DMS 273 treated with DMSO at 0.1 percent for 48 hours (cell line): ENCODE data around the gene FKBP3.
"Not testable (repeated sequence)": the region's sequence is repeated elsewhere in the genome, so short reads cannot be mapped to it uniquely, and the experiment has no call there.

ENCODE experiments used
- DNase-seq: peaks from one replicate; lab custom pipeline; 2025; lab: John Stamatoyannopoulos, UW

FKBP3 gene

DNA sequence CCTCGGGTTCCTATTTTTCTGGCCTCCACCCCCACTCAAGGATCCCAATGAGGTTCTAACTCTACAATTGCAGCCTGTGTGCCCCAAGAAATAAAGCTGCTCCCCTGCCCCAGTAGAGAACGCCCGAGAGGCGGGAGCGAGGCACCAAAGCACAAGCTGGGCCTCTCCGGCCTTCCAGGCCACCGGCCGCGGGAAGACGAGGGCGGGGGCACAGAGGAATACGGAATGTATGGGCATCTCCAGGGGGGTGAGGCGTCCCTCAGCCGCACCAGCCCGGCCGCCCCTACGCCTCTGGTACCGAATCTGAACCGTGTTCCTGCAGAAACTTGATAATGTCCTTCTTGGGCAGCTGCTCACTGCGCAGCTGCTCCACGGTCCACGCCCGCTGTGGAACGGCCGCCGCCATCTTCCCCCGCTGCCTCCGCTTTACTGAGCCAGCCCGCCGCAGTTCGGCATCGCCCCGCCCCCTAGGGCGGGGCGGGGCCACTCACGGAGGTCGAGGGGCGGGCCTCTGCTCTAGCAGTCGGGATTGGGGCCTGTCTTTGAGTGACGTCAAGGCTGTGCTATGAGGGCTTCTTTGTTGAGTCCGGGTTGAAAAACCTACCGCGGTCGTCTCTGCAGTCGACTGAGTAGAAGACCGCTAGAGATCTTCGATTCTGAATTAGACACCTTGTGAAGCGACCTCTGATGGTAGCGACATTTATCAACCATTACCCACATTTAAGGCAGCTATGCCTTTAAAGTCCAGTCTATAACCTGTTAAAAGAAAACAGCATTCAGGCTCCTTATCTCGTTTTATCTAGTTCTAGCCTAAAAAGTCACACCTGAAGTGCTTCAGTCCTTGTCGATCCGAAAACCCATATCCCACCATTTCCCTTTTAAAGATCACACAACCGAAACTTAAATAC lies at the start of gene FKBP3:
Gene FKBP3, minus strand, starts transcription at position 431 of the 908 bp plus-strand sequence. Its CDS starts 25 bp downstream, at position 406.
- peak; percentile 97 for DNase-seq

DNA sequence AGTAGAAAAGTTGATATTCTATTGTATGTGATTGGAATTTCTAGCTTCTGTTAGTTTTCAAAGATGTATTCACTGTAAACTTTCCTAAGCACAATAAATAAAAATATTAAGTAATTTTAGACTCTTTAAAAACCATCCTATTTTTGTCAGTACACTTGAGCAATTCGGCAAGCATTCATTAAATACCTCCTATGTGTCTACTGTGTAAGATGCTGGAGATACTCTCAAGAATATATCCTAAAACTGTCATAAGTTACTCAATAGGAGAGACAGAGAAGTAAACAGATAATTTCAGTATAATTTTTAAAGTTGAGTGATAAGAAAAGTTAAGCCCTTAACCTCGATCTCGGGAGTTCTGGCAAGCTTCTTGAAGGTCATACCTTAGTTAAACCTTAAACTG lies 47.5 kb upstream of the FKBP3 start:
- DNase-seq, result no peak

DNA sequence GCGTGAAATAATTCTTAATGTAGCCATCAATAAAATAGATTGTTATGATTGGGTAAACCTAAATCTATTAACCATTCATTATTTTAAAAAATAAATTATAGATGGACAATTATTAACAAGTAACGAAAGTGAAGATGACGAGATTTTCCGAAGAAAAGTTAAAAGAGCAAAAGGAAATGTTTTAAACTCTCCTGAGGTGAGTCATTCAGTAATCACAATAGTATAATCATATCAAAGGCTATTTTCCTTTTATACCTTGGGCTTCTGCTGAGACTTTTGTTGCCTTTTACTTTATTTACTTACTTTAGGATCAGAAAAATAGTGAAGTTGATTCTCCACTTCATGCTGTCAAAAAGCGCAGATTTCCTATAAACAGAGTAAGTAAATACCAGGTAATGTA lies 47.0 kb upstream of the FKBP3 start:
- no peak for DNase-seq

DNA sequence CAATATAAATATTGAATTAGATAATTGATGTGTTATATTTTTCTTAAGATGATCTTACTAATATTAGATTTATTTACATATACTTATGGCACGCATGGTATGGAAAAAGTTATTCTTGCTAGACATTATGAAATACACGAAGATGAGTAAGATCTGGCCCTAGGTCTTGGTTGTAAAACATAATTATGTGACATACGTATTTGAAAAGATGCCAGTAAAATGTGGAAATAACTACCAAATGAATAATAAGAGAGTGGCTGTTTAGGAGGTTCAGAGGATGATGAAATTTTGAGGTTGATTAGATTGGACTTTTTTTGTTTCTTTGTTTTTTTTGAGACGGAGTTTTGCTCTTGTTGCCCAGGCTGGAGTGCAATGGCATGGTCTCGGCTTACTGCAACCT lies 42.8 kb upstream of the FKBP3 start:
- no peak for DNase-seq

DNA sequence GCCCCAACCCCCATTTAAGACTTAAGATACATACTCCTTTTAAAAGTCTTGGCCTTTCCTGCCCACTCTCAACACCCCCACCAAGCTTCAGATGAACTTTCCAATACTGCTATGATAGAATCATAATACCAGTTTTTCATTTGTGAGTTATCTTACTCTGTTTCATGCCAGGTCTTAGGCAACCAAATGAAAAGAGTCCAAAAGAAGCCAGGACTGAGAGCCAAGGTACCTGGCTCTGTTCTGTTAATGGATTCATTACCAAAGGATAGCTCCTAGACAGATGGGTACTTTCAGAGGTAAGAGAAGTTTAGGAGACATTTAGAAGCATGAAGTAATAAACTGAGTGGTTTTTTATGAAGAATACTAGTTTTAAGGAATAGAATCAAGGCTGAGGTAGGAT lies 35.6 kb upstream of the FKBP3 start:
- no peak for DNase-seq

DNA sequence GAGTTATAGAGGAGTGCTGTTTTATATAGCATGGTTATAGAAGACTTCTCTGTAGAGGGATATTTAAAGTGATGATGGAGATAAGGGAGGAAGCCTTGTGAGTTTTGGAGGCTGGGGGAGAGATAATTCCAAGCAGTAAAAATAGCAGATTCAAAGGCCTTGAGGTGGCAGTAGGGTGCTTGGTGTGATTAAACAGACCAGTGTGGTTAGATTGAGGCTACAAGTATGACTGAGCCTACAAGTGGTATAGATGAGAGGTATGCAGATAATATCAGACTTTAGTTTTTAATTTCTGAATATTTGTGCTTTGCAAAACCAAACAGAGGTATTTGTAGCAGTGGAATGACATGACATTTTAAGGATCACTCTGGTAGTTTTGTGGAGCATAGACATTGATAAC lies 21.8 kb upstream of the FKBP3 start:
- DNase-seq, result no peak

DNA sequence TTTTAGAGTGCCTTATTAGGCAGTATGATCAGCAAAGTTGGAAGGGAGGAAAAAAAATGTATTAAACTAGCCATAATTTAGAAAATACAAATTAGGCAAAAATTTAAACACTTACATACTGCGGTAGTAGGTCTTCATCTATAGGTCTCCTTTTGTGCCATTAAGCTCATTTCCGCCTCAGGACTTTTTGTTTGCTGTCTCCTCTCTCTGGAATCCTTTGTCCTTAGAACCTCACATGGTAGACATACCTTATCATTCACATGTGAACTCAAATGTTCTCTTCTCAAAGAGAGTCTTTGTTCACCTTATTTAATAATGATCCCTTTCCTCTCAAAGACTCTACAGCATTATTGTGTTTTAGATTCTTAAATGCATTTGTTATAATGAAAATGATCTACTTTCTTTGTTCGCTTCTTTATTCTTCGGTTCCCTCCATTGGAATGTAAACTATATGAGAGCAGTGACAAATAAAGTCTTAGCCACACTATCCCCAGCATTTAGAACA lies 16.2 kb upstream of the FKBP3 start:
- DNase-seq, result no peak

DNA sequence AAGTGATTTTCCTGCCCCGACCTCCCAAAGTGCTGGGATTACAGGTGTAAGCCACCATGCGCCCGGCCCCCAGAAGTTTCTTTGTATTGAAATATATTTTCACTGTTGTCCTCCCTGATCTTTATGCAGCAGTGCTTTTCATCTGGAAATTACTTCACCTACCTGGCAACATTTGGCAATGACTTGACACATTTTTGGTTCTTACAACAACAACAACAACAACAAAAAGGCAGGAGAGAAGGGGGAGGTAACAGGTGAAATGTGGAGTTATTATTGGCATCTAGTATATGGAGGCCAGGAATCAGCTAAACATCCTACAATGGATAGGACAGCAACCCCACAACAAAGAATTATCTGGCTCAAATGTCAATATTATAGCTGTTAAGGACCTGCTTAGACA lies 15.3 kb upstream of the FKBP3 start:
- DNase-seq, result no peak

DNA sequence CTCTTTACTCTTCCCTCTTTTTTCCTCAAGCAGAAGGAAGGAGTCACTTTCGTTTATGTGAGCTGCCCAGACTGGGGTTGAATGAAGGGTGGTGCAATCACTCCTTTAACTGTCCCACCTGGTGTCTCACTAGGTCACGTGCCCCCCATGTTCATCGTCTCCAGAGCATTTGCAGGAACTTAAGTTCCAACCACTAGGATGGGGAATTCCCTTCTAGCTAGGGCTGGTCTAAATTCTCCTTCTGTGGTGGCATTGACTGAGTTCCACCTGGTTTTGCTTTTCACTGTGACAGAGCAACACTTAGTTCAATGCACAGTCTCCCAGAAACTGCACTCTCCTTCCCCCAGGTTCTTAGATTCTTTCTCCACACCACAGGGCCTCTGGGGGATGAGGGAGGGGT lies 10.9 kb upstream of the FKBP3 start:
- no peak for DNase-seq

DNA sequence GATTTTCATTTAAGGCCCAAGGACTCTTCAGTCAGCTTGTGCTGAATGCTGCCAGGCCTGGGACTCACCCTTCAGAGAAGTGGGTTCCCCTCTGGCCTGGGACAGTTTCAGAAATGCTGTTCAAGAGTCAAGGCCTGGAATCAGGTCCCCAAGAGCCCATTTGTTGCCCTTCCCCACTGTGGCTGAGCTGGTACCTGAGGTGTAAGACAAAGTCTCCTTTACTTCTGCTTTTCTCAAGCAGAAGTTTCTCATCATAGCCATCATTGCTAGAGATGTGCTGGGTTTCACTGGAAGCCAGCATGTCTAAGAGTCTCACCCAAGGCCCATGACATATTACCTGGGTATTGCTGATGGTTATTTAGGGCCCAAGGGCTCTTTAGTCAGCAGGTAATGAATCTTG lies 10.4 kb upstream of the FKBP3 start:
- no peak for DNase-seq

DNA sequence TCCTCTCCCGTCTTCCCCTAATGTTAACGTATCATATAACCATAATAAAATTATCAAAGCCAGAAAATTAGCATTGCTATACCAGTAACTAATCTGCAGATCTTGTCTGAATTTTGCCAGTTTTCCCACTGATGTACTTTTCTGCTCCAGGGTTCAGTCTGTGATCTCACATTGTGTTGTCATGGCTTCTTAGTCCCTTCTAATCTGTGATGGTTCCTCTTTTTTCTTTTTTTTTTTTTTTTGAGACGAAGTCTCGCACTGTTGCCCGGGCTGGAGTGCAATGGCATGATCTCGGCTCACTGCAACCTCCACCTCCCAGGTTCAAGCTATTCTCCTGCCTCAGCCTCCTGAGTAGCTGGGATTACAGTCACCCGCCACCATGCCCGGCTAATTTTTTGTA lies 7.8 kb upstream of the FKBP3 start:
- not testable (repeated sequence) for DNase-seq

DNA sequence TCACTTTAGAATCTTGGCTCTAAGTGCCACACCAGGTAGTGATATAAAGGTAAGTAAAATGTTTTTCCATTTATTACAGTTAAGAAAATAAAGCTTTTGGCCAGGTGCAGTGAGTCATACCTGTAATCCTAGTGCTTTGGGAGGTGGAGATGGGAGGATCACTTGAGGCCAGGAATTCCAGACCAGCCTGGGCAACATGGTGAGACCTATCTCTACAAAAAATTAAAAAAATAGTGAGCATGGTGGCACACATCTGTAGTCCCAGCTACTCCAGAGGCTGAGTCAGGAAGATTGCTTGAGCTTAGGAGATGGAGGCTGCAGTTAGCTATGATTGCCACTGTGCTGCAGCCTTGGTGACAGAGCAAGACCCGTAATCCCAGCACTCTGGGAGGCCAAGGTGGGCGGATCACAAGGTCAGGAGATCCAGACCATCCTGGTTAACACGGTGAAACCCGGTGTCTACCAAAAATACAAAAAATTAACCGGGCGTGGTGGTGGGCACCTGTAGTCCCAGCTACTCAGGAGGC lies 6.4 kb upstream of the FKBP3 start:
- no peak for DNase-seq

DNA sequence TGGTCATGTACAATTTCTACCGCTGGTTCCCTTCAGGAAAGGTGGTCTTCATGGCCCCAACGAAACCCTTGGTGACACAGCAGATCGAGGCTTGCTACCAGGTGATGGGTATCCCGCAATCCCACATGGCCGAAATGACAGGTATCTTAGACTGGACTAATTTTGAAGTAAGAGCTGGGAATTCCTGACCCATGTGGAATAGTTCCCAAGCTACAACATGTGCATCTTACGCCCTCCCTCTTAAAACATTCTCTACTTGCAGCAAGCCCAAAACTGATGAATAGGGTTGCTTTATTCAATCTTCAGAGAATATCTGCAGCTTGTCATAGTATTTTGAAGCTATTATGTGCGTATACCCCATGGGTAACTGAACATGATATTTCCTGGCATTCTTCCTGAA lies 2.1 kb upstream of the FKBP3 start:
- no peak for DNase-seq

DNA sequence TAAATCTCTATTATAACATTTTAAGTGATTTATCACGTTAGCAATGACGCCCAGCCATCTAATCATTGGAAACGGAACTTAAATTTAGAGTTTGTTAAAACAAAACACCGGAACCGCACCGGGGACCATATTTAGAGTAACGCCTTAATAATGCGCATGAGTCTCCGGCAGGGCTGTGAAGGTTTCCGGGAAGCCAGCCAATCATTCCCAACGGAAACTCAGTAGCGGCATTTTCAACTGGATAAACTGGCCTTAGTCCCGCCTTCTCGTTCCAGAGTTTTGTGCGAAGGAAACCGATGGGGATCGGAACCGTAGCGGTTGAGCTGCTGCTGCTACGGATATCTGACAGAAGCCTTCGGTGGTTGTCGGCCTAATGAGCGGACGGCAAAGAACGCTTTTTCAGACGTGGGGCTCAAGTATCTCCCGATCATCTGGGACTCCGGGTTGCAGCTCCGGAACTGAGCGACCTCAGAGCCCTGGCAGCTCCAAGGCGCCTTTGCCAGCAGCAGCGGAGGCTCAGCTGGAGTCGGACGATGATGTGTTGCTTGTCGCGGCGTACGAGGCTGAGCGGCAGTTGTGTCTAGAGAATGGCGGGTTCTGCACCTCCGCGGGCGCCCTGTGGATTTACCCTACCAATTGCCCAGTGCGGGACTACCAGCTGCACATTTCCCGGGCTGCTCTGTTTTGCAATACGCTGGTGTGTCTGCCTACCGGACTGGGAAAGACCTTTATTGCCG lies 1.5 kb upstream of the FKBP3 start, which contains the start of gene FANCM:
Gene FANCM, plus strand, starts transcription at position 272 of the 737 bp plus-strand sequence. Its CDS starts 102 bp downstream, at position 374.
- peak; percentile 95 for DNase-seq

DNA sequence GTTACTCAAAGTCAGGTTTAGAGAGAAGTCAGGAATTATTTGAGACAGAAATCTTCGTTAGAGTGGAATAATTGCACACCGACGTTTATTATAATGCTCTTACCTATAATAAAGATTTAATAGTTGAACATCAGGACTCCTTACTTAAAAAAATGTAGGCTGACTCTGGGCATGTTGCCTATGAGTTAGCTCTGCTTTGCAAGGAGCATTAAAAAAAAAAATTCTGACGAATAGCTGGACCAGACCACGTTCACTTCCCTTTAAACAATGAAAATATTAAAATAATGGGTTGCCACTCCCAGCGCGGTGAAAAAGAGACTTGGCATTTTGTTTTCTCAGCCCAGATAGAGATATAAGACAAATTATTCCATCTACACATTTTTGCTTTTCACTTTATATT lies 875 bp upstream of the FKBP3 start:
- no peak for DNase-seq

DNA sequence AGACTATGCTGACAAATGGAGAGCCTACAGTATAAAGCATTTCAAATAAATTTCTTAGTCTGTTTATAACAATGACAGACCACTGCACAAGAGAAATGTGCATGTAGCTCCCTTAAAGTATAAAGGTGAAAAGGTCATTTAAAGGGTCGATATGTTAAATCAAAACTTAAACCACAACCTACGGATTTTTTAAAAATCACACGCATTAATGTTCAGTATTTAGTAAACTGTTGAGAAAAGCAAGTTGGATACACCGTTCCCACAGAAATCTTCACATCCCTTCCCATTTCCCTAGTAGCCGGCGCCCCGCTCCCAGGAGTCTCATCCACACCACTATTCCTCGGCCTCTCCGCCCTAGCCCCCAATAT lies 614 bp downstream of the FKBP3 start:
- peak; percentile 31 for DNase-seq

DNA sequence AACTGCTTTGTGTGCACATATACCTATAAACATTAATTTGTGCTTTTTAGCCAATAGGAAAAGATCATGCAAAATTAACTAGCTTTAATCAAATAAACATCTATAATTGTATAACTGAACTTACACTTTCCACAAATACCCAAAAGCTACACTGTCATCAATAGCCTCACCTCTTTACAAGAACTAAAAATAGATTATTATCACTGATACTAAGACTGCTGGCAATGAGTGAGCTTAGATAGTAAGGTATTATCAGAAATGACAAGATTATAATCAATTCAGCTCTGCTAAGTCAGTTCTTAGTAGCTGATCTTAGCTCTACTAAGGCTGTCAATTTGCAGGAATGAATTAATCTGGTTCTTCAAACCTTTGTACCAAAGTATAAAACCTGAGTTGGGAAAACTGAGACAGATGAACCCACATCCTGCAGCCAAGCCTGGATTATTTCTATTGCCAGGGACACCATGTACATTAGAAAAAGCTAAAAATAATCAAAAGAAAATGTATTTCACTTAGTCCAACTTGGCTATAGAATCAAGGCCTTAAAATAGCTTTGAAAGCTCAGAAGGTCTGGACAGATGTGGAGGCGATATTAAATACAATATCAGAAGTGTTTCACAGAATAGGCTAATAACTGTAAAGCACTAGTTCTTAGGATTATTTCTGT lies 5.2 kb downstream of the FKBP3 start:
- no peak for DNase-seq

DNA sequence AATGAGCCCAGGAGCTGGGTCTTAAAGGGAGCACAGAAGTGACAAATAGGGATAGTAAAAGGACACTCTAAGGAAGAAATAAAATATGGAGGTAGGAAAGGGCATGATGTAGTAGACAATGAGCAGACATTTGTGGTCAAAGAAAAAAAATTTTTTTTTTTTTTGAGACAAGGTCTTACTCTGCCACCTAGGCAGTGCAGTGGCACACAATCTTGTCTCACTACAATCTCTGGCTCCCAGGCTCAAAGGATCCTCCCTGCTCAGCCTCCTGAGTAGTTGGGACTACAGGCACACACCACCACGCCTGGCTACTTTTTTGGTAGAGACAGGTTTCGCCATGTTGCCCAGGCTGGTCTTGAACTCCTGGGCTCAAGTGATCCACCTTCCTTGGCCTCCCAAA lies 8.5 kb downstream of the FKBP3 start:
- no peak for DNase-seq

DNA sequence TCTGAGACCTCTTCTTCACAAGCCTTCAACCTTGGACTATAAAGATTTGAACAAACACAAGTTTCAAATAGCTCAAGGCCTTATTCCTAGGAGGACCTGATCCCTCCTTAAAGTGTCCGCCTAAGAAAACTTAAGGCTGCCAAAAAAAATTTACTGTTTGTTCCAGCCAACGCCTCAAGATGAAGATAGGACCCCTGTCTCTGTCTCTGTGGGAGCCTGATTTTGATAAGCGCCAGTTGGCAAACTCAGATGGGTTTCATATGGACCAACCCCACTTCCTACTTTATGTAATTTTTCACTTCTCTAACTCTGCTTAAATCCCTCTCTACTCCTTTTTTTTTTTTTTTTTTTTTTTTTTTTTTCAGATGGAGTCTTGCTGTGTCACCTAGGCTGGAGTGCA lies 11.0 kb downstream of the FKBP3 start:
- DNase-seq, result no peak

DNA sequence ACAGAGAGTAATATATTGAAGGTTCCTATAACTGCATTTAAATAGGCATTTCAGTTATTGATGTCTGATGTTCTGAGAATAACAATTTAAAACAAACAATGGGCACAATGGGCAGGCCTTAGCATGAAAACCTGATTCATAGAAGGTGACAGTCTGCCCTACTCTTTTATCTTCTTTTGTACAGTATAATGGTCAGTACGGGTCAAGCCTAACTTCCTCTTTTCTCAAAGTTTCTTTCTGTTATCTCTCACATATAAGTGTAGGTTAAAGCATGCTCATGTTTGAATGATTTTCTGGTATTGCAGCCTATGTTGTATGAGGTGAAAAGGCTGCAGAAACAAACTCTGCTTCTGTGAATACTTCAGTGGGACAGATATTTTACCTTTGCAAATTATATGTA lies 14.2 kb downstream of the FKBP3 start:
- no peak for DNase-seq

DNA sequence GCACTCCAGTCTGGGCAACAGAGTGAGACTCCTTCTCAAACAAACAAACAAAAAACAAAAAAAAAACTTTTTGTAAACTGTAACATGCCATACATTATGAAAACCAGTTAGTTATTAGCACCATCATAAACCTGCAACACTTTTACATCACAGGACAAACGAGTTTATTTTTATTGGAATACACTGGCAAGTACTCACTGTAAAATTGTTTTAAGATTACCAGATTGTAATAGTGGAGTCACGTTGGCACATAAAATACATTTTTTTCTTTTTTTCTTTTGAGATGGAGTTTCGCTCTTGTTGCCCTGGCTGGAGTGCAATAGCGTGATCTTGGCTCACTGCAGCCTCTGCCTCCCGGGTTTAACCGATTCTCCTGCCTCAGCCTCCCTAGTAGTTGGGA lies 15.7 kb downstream of the FKBP3 start:
- no peak for DNase-seq

DNA sequence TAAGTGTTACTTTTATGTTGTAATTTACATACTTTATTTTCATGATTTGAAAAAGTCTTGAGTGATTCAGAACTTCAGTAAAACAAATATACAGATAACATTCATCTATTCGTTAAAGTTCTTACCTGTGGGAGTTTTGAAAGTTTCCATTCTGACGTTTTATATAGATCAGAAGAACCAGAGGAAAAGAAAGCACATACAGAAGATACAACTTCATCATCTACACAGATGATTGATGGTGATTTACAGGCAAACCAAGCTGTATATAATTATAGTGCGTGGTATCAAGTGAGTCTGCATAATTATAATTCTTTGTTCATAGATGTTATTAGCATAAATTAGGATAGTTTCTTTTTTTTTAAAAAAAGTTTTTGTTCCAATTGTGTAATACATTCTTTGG lies 20.0 kb downstream of the FKBP3 start:
- DNase-seq, result no peak
